Measurements from ENCODE around the gene LTK. TPM values are rescaled to one million over a fixed set of nuclear protein-coding genes. Genes with fewer than 3 reads are reported as not detected.

The LTK gene
- total and polyA plus RNA-seq, 2 of the 8 experiments (the other 6 are each of a cell fraction or from before 2014, with no cell fraction given): 0.05 to 0.19 TPM

DNA sequence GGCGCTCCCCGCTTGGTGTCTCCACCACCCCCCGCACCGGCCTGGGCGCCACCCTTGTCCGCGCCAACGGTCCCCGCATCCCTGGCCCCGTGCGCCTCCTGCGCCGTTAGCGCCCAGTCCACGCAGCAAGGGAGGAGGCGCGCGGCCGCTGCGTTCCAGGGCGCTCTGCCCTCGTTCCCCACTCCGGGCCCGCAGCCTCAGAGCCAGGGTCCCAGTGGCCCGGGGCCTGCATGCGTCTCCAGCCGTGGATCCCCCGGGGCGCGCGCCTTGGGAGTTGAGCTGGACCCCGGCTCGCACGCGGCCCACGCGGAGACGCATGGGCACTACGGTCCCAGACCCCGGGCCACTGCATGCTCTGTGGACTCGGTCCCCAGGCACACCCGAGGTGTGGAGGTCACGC, 27.3 kb downstream of the LTK start:
- DNase-seq (ENCODE audit: low read depth in 1 of 2, low spot score in 2 of 2) (no peak), FAIRE-seq (no peak)
- H3K79me1 ChIP-seq (ENCODE audit: low read depth, low read length): no peaks in the 10 kb centered on the region
- H2BK120ac ChIP-seq (replicated peaks; ENCODE audit: low read depth, low read length): no peak overlapping the region
- no peak overlapping the region for H4K8ac ChIP-seq (ENCODE audit: extremely low read depth, insufficient read depth, low read length)
- H3K9ac ChIP-seq (replicated peaks in 1 of 4; ENCODE audit: extremely low read depth in 1 of 4, low read depth in 3 of 4, low read length in 3 of 4): no peak overlapping the region
- H2BK20ac ChIP-seq (ENCODE audit: low read length): no peak overlapping the region
- H4K20me1 ChIP-seq (replicated peaks in 1 of 2; ENCODE audit: control insufficient read depth in 1 of 2, insufficient read depth in 2 of 2, low read length in 2 of 2): peaks cover 0 to 3% of the 10 kb centered on the region in 2 experiments
- no peak overlapping the region for H2BK12ac ChIP-seq (ENCODE audit: low read depth, low read length)
- H3K14ac ChIP-seq (ENCODE audit: insufficient read length): no peak overlapping the region
- H3K27ac ChIP-seq (ENCODE audit: low read depth, low read length): no peak overlapping the region
- no peak overlapping the region for H4K5ac ChIP-seq (ENCODE audit: insufficient read length, low read depth, low read length)
- POLR2A ChIA-PET (ENCODE audit: partially characterized antibody): interaction anchor here (1.1 kb wide), 1 partner anchor 21 kb away, joined by 4 read pairs; no protein-coding TSS in a partner anchor
- no peak overlapping the region for H3K4ac ChIP-seq (replicated peaks; ENCODE audit: insufficient read length, low read depth, low read length)
- H3K18ac ChIP-seq (ENCODE audit: extremely low read depth, low read length): no peak overlapping the region
- TF ChIP-seq NRF1 (IDR thresholded peaks at IDR 0.05; ENCODE audit: low read depth, low read length): no peak
- TF ChIP-seq TAF7 (optimal IDR thresholded peaks at IDR 0.05; ENCODE audit: borderline replicate concordance, low read depth, low read length): no peak
- no peak for TF ChIP-seq EP300 (IDR thresholded peaks at IDR 0.05; ENCODE audit: borderline replicate concordance in 1 of 2, low read depth in 2 of 2, low read length in 2 of 2)
- no peak for TF ChIP-seq RNF2 (IDR thresholded peaks at IDR 0.05; ENCODE audit: borderline replicate concordance, low read depth, low read length, missing control alignments, poor library complexity, severe bottlenecking)
- TF ChIP-seq SIN3A (conservative IDR thresholded peaks at IDR 0.05 in 1 of 2, IDR thresholded peaks at IDR 0.05 in 1 of 2; ENCODE audit: low read depth in 1 of 2, low read length in 2 of 2): no peak
- no peak for TF ChIP-seq SAP30 (IDR thresholded peaks at IDR 0.05; ENCODE audit: insufficient read depth, insufficient replicate concordance, low read length)
- no peak for TF ChIP-seq POU5F1 (IDR thresholded peaks at IDR 0.05; ENCODE audit: low read depth, low read length)
- TF ChIP-seq BRCA1 (IDR thresholded peaks at IDR 0.05; ENCODE audit: low read depth, low read length): no peak
- TF ChIP-seq CREB1 (IDR thresholded peaks at IDR 0.05): no peak
- TF ChIP-seq KDM4A (IDR thresholded peaks at IDR 0.05; ENCODE audit: low read depth, low read length, severe bottlenecking): no peak
- H2BK5ac ChIP-seq (ENCODE audit: low read depth, low read length): no peak overlapping the region
- no peak overlapping the region for H3K4me2 ChIP-seq (ENCODE audit: insufficient read depth in 1 of 2, low read depth in 2 of 2, low read length in 2 of 2)
- no peak overlapping the region for H3K4me3 ChIP-seq (ENCODE audit: extremely low read depth in 1 of 4, insufficient read depth in 2 of 4, low read depth in 3 of 4, low read length in 4 of 4)
- H2AK5ac ChIP-seq (ENCODE audit: low read depth, low read length): no peak overlapping the region
- no peak overlapping the region for H3K56ac ChIP-seq (replicated peaks; ENCODE audit: insufficient read length, low read depth, low read length)
- H3K4me1 ChIP-seq (replicated peaks in 1 of 4; ENCODE audit: control insufficient read depth in 3 of 4, insufficient read depth in 4 of 4, low read length in 3 of 4): no peaks in the 10 kb centered on the region; a peak in 1 of 7 replicates
- H2AFZ ChIP-seq (ENCODE audit: low read length): no peak overlapping the region
- 91% methylated on average over 26 of the region's 43 CpGs; no CpG with 5 or more reads in 1 of the 2 experiments for WGBS, 2 experiments (ENCODE audit: extremely low coverage in 1 of 2, insufficient coverage in 1 of 2, insufficient read length in 1 of 2, insufficient replicate concordance in 2 of 2, low coverage in 1 of 2, low lambda C conversion rate in 2 of 2, missing lambda C conversion rate in 1 of 2)
- H3K36me3 ChIP-seq (ENCODE audit: control insufficient read depth in 2 of 4, insufficient read depth in 4 of 4, low read length in 3 of 4): peaks cover 0 to 12% (median under 1%) of the 10 kb centered on the region in 4 experiments; a peak in 2 of 8 replicates
- H3K23me2 ChIP-seq (ENCODE audit: low read depth, low read length): peaks cover 4% of the 10 kb centered on the region; the same call in 1 of the 2 replicates
- no peaks in the 10 kb centered on the region for H3K9me3 ChIP-seq (ENCODE audit: insufficient read depth in 2 of 2, low read depth in 1 of 2, low read length in 1 of 2)
- H3K27me3 ChIP-seq (replicated peaks in 1 of 4; ENCODE audit: control insufficient read depth in 3 of 4, extremely low read depth in 1 of 4, insufficient read depth in 3 of 4, low read length in 3 of 4): peaks cover 4 to 7% (median 5%) of the 10 kb centered on the region in 4 experiments
- H2BK15ac ChIP-seq (ENCODE audit: low read length): no peak overlapping the region
- no peaks in the 10 kb centered on the region for H3K79me2 ChIP-seq (ENCODE audit: control insufficient read depth in 1 of 2, insufficient read depth in 2 of 2, low read length in 2 of 2)
- no peak overlapping the region for H3K23ac ChIP-seq (ENCODE audit: insufficient read length)
- no peak overlapping the region for H4K91ac ChIP-seq (replicated peaks; ENCODE audit: insufficient read length, low read length)
- CTCF ChIA-PET (ENCODE audit: partially characterized antibody): no interaction called here

Data from H1 (cell line).